Measurements from ENCODE around the gene RABL3.

DNA sequence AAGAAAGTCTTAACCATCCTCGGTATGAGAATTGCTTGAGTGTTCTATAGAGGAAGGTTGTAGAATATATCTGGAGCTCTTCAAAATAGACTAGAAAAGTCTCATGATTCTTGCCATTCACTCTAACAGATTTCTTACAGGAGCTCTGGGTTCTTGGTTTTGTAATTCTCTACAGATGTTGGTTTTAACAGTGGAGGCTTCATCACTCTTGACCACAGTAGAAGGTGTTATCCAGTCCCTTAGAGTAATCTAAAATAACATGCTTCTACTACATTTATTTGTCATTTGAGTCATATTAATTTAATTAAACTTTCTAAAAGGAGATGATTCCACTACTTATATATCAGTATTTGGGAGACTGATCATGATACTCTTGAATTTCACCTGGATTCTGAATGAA lies 9.9 kb upstream of the RABL3 start:
- TF ChIP-seq, protein P1, sequence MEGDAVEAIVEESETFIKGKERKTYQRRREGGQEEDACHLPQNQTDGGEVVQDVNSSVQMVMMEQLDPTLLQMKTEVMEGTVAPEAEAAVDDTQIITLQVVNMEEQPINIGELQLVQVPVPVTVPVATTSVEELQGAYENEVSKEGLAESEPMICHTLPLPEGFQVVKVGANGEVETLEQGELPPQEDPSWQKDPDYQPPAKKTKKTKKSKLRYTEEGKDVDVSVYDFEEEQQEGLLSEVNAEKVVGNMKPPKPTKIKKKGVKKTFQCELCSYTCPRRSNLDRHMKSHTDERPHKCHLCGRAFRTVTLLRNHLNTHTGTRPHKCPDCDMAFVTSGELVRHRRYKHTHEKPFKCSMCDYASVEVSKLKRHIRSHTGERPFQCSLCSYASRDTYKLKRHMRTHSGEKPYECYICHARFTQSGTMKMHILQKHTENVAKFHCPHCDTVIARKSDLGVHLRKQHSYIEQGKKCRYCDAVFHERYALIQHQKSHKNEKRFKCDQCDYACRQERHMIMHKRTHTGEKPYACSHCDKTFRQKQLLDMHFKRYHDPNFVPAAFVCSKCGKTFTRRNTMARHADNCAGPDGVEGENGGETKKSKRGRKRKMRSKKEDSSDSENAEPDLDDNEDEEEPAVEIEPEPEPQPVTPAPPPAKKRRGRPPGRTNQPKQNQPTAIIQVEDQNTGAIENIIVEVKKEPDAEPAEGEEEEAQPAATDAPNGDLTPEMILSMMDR (IDR thresholded peaks at IDR 0.05; ENCODE audit: low read depth, low read length): no peak
- no peak for TF ChIP-seq EZH2phosphoT487 (IDR thresholded peaks at IDR 0.05; ENCODE audit: low read depth)

Data from OCI-LY3 (cell line).